ENCODE measurements around the gene MYADM.

Gene MYADM

DNA sequence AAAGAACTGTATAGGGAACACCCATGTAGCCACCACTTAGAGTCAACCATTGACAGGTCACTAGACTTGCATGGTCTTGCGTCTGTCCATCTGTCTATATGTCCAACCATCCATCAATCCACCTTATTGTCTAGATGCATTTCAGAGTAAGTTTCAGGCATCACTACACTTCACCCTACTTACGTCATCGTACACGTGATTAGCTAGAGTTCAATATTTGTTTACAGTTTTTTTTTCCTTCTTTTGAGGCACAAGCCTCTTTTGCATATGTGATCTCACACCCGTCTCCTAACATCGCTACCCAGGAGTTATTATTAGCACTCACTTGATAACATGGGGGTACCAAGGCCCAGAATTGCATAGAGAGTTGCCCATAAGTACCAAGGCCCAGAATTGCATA is 48.3 kb downstream of the MYADM start:
- no peak for DNase-seq

DNA sequence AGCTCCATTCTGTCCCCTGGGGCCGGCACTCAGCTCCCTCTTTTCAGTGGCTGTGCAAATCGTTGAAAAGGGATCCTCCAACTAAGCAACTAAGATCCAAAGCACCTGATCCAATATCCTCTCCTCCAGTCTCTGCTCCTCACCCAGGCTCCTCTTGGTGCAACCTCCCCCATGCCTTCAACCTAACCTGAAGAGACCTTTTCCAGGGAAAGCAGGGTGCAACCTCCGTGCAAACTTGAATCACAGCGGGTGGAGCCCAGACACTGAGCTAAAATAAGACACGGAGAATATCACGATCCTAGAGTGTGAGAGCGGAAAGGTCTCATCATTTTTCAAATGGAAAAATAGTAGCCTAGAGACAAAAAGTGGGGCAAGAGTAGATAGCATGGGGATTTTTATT is 49.7 kb downstream of the MYADM start:
- DNase-seq, result no peak

All from NCI-H2171 (cell line).